Stimulated activated CD4-positive, alpha-beta T cell treated with anti-CD3 and anti-CD28 coated beads, TNF-alpha, amount 100 ng/mL, for 24 hours (primary cell): Measurements from ENCODE around the gene PLAAT3.
"Not testable (repeated sequence)": the region's sequence is repeated elsewhere in the genome, so short reads cannot be mapped to it uniquely, and the experiment has no call there.

ENCODE experiments used
- DNase-seq, 3 experiments: peaks; one replicate each; pipeline ENCODE4 v3.0.0-alpha.2; 2020; ENCODE audit warnings: low read depth in 3 of 3

The PLAAT3 gene

GRCh38 chr11:63609536-63609935 lies 4.7 kb downstream of the PLAAT3 start:
- no peak for DNase-seq

- DNase-seq, result no peak
These were observed 5.6 kb downstream of the PLAAT3 start for GRCh38 chr11:63608353-63609345.

- DNase-seq, result no peak
These were observed 11.1 kb downstream of the PLAAT3 start for GRCh38 chr11:63603180-63603518.

GRCh38 chr11:63602290-63603179 lies 11.7 kb downstream of the PLAAT3 start:
- not testable (repeated sequence) for DNase-seq

GRCh38 chr11:63599211-63600122 lies 14.8 kb downstream of the PLAAT3 start:
- no peak for DNase-seq

GRCh38 chr11:63598556-63598955 lies 15.7 kb downstream of the PLAAT3 start:
- no peak for DNase-seq

GRCh38 chr11:63595296-63595695 lies 18.9 kb downstream of the PLAAT3 start:
- no peak for DNase-seq

GRCh38 chr11:63592975-63593395 lies 21.2 kb downstream of the PLAAT3 start:
- DNase-seq, result no peak

- no peak for DNase-seq
These were observed 24.0 kb downstream of the PLAAT3 start for GRCh38 chr11:63590024-63590788.

GRCh38 chr11:63589000-63589399 lies 25.2 kb downstream of the PLAAT3 start:
- no peak for DNase-seq

- DNase-seq, result no peak
These were observed 27.6 kb downstream of the PLAAT3 start for GRCh38 chr11:63586451-63587166.

GRCh38 chr11:63583357-63583677 lies 30.9 kb downstream of the PLAAT3 start:
- DNase-seq, result no peak

GRCh38 chr11:63581224-63581623 lies 33.0 kb downstream of the PLAAT3 start:
- not testable (repeated sequence) for DNase-seq

GRCh38 chr11:63578882-63579281 lies 35.4 kb downstream of the PLAAT3 start:
- DNase-seq, result not testable (repeated sequence)

GRCh38 chr11:63574856-63575602 lies 39.2 kb downstream of the PLAAT3 start:
- DNase-seq, result no peak

- no peak for DNase-seq
These were observed 40.1 kb downstream of the PLAAT3 start for GRCh38 chr11:63573881-63574855.

GRCh38 chr11:63572026-63572688 lies 42.1 kb downstream of the PLAAT3 start:
- DNase-seq, result no peak

GRCh38 chr11:63569570-63569969 lies 44.7 kb downstream of the PLAAT3 start:
- no peak for DNase-seq
